VCaP (cell line): ENCODE measurements around the gene LMAN1.

Experiments used
- H3K27ac ChIP-seq: fragments of 450-650 bp; 2 replicates; pipeline ENCODE4 v1.5.1; 2017
- CTCF ChIP-seq: fragments of 450-650 bp; conservative IDR thresholded peaks from 2 replicates; pipeline ENCODE4 v1.5.1; 2017; ENCODE audit warnings: mild to moderate bottlenecking, moderate library complexity

Gene LMAN1

DNA sequence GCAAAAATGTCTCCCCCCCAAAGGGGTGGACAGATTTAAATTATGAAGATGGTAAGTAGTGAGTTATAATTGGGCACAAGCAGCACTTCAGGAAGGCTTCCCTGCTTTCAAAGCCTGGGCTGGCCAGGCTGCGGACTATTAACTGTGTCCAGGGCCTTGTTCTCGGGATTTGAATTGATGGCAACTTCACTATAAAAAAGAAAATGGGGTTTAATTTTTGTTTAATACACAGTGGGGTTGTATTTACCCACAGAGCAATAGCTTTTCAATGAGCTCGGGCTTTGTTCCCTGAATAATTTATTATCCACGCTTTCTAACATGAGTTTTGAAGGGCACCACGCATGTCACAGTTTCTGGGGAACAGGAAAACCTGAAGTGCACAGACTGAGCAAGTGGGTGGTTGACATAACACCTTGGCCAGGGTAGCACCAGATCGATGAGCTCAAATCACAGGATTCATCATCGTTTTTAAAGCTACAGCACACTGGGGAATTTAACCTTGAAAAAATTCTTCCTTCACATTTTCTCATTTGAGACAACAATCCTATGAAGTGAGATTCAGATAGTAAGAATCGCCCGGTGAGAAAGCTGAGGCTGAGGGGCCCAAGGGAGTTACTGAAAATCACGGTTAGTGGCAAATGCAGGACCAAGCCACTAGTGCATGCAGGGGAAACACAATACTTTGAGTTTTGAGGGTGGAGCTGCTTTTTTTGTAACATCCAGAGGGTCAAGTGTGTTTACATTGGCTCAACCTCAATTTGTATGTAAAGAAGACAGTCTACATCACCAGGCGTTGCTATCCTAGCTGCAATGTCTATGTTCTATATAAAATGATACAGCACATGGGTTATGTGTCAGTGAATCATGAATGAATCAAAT, 28.9 kb upstream of the LMAN1 start:
- TF ChIP-seq CTCF: no peak
- no peak overlapping the region for H3K27ac ChIP-seq

GRCh38 chr18:59386909-59387686, 28.0 kb upstream of the LMAN1 start:
- H3K27ac ChIP-seq: no peak overlapping the region
- TF ChIP-seq CTCF: no peak

- TF ChIP-seq CTCF: no peak
- no peak overlapping the region for H3K27ac ChIP-seq
Measured at GRCh38 chr18:59385191-59385590, 26.1 kb upstream of the LMAN1 start.

DNA sequence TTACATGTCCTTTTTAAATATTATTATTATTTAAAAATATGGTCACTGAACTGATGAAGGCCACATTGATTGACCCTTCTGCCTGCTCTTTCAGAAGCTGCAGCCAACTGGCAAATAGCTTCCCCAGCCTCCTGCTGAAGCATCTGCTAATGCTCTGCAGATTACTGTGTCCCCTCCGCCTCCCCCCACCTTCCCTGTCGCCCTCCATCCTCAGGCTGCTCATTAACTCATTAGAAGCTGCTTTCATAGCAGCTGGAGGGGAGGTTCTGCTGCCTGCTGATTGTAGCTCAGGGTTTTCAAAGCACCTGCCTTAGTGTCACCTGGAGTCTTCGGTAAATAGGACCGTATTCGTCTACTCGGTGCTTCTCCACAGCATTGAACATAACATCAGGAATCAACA, 24.8 kb upstream of the LMAN1 start:
- H3K27ac ChIP-seq: no peak overlapping the region
- no peak for TF ChIP-seq CTCF

DNA sequence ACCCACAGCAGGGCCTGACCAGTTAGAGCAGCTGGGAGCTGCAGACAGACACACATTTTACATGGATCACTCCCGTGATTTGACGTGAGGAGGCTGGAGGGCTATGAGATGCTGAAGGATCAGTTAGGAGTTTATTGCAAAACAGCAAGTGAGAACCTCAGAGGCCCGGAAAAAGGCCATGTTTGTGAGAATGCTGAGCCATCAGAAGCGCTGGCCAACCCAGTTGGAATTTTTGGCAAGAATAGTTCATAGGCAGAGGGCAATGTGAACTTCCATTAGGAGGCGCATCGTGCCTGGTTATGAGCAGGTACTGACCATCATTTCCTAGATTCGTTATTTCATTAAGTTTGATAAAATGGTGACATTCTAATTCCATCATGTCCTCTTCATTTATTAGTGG, 23.3 kb upstream of the LMAN1 start:
- no peak overlapping the region for H3K27ac ChIP-seq
- TF ChIP-seq CTCF: no peak

- no peak for TF ChIP-seq CTCF
Measured at GRCh38 chr18:59381949-59382348, 22.9 kb upstream of the LMAN1 start.

GRCh38 chr18:59380706-59381105, 21.6 kb upstream of the LMAN1 start:
- no peak for TF ChIP-seq CTCF
- no peak overlapping the region for H3K27ac ChIP-seq

More at GRCh38 chr18:59381949-59382348, 22.9 kb upstream of the LMAN1 start:
- no peak overlapping the region for H3K27ac ChIP-seq
